Ovary (tissue), 1 donor: Measurements from ENCODE around the gene CDADC1.

Source experiments
- EP300 ChIP-seq: sonication (generic); formaldehyde crosslinking; IDR thresholded peaks from one replicate; pipeline ENCODE4 v1.6.1; 2017; ENCODE audit warnings: antibody characterized with exemption
- POLR2A ChIP-seq: fragments of 450-650 bp; IDR thresholded peaks from one replicate; pipeline ENCODE4 v1.6.1; 2017; ENCODE audit warnings: antibody characterized with exemption, mild to moderate bottlenecking, moderate library complexity

DNA sequence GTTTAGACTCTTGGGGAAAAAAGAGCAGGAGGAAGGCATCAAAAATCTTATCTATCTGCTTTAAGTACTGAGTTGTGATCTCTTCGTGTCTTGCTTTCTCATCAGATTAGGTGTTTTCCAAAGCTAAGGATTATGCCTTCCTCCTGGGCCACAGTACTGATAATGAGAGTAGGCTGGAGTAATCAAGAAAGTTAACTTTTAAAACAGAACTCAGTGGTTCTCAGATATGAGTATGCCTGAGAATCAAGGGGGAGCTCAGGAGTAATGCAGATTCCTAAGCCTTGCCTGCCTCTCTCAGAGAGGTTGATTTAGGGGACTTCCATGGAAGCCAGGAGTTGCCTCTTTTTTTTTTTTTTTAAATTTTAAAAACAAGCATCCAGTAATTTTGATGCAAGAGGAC, 23.5 kb downstream of the CDADC1 start:
- no peak for TF ChIP-seq POLR2A
- no peak for TF ChIP-seq EP300
